Renal cortical epithelial cell (primary cell): ENCODE measurements around the gene ACO1. TPM values are rescaled to one million over a fixed set of nuclear protein-coding genes. Genes with fewer than 3 reads are reported as not detected.

Experiments
- DNase-seq: peaks from one replicate; pipeline ENCODE4 v3.0.0-alpha.2; 2011; ENCODE audit warnings: low read depth
- total RNA-seq: library from RNA; depleted of rRNA; stranded (reverse); fragments of >200 nt; gene quantifications from 2 replicates; pipeline ENCODE4 v1.2.3, GENCODE V29; 2014

Gene ACO1
- total RNA-seq, 1 donor from 2014 or later = 190 TPM

DNA sequence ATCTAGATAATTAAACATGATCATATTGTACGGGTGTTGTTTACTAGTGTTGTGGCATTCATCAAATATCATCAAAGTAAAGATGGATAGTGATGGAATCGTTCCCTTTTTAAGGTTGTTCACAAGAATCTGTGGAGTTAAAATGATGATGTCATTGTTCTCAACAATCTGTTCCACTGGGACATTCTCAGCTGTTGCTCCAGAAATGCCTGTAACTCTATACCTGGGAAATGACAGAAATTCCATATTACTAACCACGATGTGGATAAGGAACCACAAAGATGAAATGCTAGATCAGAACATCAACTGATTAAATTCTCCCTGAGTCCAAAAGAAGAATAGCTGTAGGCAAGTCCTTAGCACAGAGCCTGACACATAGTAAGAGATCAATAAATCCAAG, 103.5 kb downstream of the ACO1 start:
- DNase-seq = no peak

DNA sequence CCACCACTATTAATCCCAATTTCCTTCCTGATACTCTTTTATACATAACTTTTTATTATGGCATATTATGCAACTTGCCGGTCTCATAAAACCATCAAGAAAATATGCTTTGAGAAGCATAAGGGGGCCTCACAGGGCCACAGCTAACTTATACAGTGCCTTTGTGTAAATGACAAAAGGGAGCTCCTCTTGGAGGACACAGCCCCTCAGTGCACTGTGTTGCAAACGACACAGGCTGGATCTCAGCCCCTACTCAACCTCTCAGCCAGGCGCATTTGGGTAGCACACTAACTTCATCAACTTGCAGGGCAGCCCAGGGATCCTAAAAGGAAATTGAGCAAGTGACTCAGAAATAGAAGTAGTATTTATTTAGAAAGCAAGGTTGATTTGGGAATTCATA, 106.2 kb downstream of the ACO1 start:
- DNase-seq = no peak

DNA sequence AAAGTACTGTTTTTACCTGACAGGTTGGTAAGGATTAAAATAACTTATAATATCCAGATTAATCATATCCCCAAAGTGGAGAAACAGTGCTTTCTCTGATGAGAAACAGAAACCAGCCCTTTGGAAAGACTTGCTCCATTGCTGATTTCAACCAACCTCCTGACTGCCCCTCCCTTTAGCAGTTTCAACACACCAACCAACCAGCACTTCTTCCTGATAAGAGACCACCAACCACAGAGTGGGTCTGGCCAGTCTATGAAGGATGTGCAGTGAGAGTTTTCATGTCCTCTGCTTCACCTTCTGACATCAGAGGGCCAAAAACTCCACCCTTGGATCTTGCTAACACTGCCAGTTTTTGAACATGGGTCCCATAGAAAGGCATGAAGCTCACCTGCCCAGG, 113.5 kb downstream of the ACO1 start:
- DNase-seq = no peak

DNA sequence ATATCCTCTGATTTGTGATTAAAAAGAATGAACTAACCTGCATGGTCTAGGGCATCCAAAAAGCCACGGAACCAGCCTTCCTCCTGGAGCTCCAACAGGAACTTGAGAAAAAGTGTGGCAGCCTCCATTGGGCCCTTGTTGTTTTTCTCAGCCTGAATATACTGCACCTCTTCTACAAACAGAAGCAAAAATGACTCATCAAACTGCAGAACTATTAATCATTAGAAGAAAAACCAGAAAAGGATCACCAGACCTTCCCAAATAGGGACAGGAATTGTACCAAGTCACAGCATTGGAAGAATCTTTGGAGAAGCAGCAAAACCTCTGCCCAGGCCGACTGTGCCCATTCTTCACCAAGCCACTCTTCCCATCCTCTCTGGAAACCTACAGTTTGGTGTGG, 116.3 kb downstream of the ACO1 start:
- DNase-seq = peak; percentile 94

DNA sequence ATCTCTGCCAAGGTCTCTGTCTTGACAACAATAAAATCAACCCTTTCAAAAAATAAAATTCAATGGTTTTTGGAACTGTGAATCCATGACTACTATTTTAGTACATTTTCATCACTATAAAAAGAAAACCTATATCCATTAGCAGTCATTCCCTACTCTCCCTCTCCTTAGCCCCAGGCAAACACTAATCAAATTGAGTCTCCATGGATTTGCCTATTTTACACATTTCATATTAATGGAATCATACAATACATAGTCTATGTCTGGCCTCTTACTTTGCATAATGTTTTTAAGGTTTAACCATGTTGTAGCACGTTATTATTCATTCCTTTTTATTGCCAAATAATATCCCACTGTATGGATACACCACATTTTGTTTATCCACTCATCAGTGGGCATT, 117.4 kb downstream of the ACO1 start:
- no peak for DNase-seq

DNA sequence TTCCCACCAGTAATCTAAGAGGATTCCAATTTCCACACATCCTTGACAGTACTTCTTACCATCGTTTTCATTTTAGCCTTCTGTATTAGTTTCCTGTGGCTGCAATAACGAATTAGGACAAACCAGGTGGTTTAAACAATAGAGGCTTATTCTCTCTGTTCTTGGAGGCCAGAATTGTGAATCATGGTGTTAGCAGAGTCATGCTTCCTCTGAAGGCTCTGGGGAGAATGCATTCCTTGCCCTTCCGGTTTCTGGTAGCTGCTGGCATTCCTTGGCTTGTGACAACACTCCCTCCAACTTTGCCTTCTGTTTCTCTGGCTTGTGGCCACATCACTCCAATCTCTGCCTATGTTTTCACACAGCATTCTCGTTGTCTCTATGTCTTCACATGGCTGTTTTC, 118.0 kb downstream of the ACO1 start:
- DNase-seq = peak; percentile 61

DNA sequence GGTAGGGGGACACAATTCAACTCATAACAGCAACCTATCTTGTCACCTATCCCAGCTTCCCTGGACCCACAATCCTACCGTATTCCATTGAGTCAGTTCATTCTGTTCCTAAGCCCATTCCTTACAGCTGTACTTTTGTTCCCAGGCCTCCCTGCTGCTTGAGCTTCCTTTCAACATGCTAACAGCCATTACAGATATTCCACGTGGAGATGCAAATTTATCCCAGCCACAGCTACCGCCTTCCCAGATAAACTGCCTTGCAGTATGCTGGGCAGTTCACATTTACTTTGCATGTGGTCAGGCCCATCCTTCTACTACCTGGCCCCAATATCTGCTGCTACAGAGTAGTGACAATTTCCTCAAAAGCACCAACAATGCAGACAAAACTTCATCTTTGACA, 118.6 kb downstream of the ACO1 start:
- no peak for DNase-seq

Other genes with a start within 250 kb of the ACO1 start
- gene RIGI, start 141.6 kb downstream of the ACO1 start, total RNA-seq = 28.6 and 49.7 TPM in 2 replicates
- gene SMIM27, start 167.7 kb downstream of the ACO1 start, total RNA-seq = 2.3 and 6.8 TPM in 2 replicates
- gene TOPORS, start 167.9 kb downstream of the ACO1 start, total RNA-seq = 44.3 and 49.0 TPM in 2 replicates
- 43.8 and 73.6 TPM in 2 replicates for gene NDUFB6, start 188.5 kb downstream of the ACO1 start, total RNA-seq